Placental pericyte (primary cell): ENCODE results near the gene FAM47A. TPM values are rescaled to one million over a fixed set of nuclear protein-coding genes. Genes with fewer than 3 reads are reported as not detected.

Source experiments
- total RNA-seq: library from RNA; depleted of rRNA; stranded (reverse); fragments of >200 nt; gene quantifications from 2 replicates; pipeline ENCODE4 v1.2.3, GENCODE V29; 2012

Gene FAM47A
- not detected in 2 replicates for total RNA-seq

DNA sequence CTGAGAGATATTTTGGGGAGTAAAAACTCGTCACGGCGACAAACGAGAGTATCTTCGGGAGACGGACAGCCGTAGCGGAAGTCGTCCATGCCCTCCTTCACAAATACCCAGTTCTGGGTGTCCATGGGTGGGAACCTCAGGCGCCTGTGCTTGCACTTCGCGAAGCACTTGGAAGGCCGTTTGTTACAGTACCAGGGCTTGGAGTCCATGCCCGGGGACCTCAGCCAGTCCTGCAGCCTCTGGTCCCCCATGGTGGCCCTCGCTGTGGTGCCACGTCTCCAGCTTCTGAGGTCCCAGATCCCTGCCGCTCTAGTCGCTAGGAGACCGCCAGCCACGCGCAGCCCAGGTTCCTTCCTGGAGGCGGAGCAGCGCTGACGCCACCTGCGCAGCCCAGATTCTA, at the start of gene FAM47A:
FAM47A (minus strand) TSS at position 287 of the 400 bp plus-strand sequence; CDS start at position 251, 36 bp downstream.

